ENCODE measurements around the gene ABCA2. TPM values are rescaled to one million over a fixed set of nuclear protein-coding genes. Genes with fewer than 3 reads are reported as not detected.

Gene ABCA2
- total RNA-seq, 6 donors from 2014 or later, result 14.7 to 49.2 (median 29.6) TPM

GRCh38 chr9:136985027-136985602 is 42.9 kb downstream of the ABCA2 start:
- no peak overlapping the region for H3K4me3 ChIP-seq

GRCh38 chr9:136984464-136985026 is 43.5 kb downstream of the ABCA2 start:
- WGBS, 2 donors, result 58 to 100% methylated on average over 1 to 21 of the region's 29 CpGs
- H3K4me3 ChIP-seq, result no peak overlapping the region
- TF ChIP-seq EP300 (IDR thresholded peaks at IDR 0.05) (no peak), POLR2A (IDR thresholded peaks at IDR 0.05) (no peak), CTCF (IDR thresholded peaks at IDR 0.05) (no peak), POLR2AphosphoS5 (IDR thresholded peaks at IDR 0.05) (no peak)

More at GRCh38 chr9:136985027-136985602, 42.9 kb downstream of the ABCA2 start:
- H3K36me3 ChIP-seq, result no peaks in the 10 kb centered on the region
- DNase-seq (peak in 1 of 2 donors; percentile 83), ATAC-seq (ENCODE audit: low FRiP score in 2 of 2) (peak in 1 of 2 donors; percentile 20)
- H3K27me3 ChIP-seq, result peaks cover 0 to 18% (median 13%) of the 10 kb centered on the region in 4 donors
- 20 to 29% methylated on average over 1 to 33 of the region's 48 CpGs for WGBS, 2 donors
- no peak for TF ChIP-seq POLR2A (IDR thresholded peaks at IDR 0.05)
- no peak for TF ChIP-seq EP300 (IDR thresholded peaks at IDR 0.05)
- TF ChIP-seq POLR2AphosphoS5 (IDR thresholded peaks at IDR 0.05), result no peak
- no peak for TF ChIP-seq CTCF (IDR thresholded peaks at IDR 0.05)
- no peak overlapping the region for H3K27ac ChIP-seq
- H3K4me1 ChIP-seq, result peaks cover 15 to 36% (median 30%) of the 10 kb centered on the region in 4 donors
- no peaks in the 10 kb centered on the region for H3K9me3 ChIP-seq

GRCh38 chr9:136983656-136984314 is 44.3 kb downstream of the ABCA2 start:
- DNase-seq, result no peak
- Histone ChIP-seq H3K27me3 (peaks cover 0 to 18% (median 13%) of the 10 kb centered on the region in 4 donors), H3K27ac (no peak overlapping the region), H3K4me3 (no peak overlapping the region), H3K4me1 (peaks cover 15 to 44% (median 31%) of the 10 kb centered on the region in 4 donors), H3K9me3 (no peaks in the 10 kb centered on the region), H3K36me3 (no peaks in the 10 kb centered on the region)
- no peak for ATAC-seq (ENCODE audit: low FRiP score in 2 of 2)
- 83 to 94% methylated on average over 9 to 11 of the region's 11 CpGs for WGBS, 2 donors
- no peak for TF ChIP-seq CTCF (IDR thresholded peaks at IDR 0.05)
- TF ChIP-seq EP300 (IDR thresholded peaks at IDR 0.05), result no peak
- TF ChIP-seq POLR2AphosphoS5 (IDR thresholded peaks at IDR 0.05), result no peak
- no peak for TF ChIP-seq POLR2A (IDR thresholded peaks at IDR 0.05)

More at GRCh38 chr9:136984464-136985026, 43.5 kb downstream of the ABCA2 start:
- Histone ChIP-seq H3K27ac (no peak overlapping the region), H3K4me1 (peaks cover 15 to 37% (median 30%) of the 10 kb centered on the region in 4 donors), H3K27me3 (peaks cover 0 to 18% (median 13%) of the 10 kb centered on the region in 4 donors), H3K9me3 (no peaks in the 10 kb centered on the region), H3K36me3 (no peaks in the 10 kb centered on the region)
- peak in 1 of 2 donors; percentile 74 for DNase-seq
- ATAC-seq (ENCODE audit: low FRiP score in 2 of 2), result no peak

GRCh38 chr9:136983167-136983566 is 44.9 kb downstream of the ABCA2 start:
- H3K4me1 ChIP-seq, result peaks cover 15 to 46% (median 35%) of the 10 kb centered on the region in 4 donors
- ATAC-seq (ENCODE audit: low FRiP score in 2 of 2) (no peak), DNase-seq (peak in 1 of 2 donors; percentile 59)
- H3K27ac ChIP-seq, result peak overlapping the region in 2 of 4 donors; percentile 81 to 85
- TF ChIP-seq EP300 (IDR thresholded peaks at IDR 0.05) (no peak), CTCF (IDR thresholded peaks at IDR 0.05) (no peak), POLR2A (IDR thresholded peaks at IDR 0.05) (no peak), POLR2AphosphoS5 (IDR thresholded peaks at IDR 0.05) (no peak)
- H3K27me3 ChIP-seq, result peaks cover 0 to 18% (median 13%) of the 10 kb centered on the region in 4 donors
- H3K36me3 ChIP-seq, result no peaks in the 10 kb centered on the region
- WGBS, 2 donors, result 84 to 86% methylated on average over 2 to 9 of the region's 9 CpGs
- no peak overlapping the region for H3K4me3 ChIP-seq
- no peaks in the 10 kb centered on the region for H3K9me3 ChIP-seq
